Stimulated activated CD4-positive, alpha-beta T cell treated with anti-CD3 and anti-CD28 coated beads, Interleukin-12 subunit alpha, Interleukin-12 subunit beta, amount 100 ng/mL, for 48 hours (primary cell): Measurements from ENCODE around the gene PKDCC.
A peak's percentile ranks its signal among the peaks of the same experiment; 100 is the strongest.

Experiments
- DNase-seq, 3 donors: peaks; one replicate each; pipeline ENCODE4 v3.0.0-alpha.2; 2020; ENCODE audit warnings: low read depth in 2 of 3, low spot score in 1 of 3

Gene PKDCC

GRCh38 chr2:42104621-42105020 is 56.8 kb downstream of the PKDCC start:
- DNase-seq = no peak

DNA sequence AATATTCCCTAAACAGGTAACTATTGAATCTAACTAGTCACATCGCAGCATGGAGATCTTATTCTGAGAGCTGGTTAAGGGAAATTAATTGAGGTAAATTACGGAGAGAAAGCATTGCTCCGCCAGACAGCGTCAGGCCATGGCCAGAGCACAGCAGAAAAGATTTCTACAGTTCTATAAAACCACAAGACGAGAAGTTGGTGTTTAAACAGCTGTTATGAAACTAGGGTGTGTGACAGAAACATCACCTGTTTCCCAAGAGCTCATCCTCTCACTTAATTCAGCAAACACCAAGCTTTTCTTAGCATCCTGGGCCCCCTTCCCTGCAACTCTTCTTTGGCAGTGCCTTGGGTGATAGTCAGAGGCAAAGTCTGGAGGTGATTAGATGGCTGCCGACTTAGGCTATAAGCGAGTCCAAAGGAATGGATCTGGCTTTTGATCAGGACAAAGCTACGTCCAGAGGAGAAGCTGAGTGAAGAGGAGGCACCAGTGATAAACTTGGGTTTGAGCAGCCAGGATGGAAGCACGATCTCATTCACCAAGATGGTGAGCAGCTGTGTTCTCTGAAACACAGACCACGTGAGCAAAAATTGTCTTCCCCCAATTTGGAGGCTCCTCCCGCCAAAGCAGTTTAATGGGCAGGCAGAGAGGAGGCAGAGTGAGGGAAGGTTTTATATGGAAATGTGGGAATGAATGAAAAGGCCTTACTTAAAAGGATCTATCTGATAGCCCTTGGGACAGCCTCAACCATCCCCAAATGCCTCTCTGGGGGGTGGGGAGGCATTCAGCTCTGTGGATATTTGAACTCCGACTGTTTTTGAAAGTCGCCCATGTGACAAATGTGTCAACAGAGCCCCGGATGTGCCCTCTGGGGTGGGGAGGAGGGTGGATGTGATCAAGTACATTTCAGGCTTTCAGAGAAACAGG is 57.8 kb downstream of the PKDCC start:
- peak; percentile 54 to 73 (median 58) for DNase-seq

GRCh38 chr2:42106257-42106816 is 58.5 kb downstream of the PKDCC start:
- DNase-seq = no peak

DNA sequence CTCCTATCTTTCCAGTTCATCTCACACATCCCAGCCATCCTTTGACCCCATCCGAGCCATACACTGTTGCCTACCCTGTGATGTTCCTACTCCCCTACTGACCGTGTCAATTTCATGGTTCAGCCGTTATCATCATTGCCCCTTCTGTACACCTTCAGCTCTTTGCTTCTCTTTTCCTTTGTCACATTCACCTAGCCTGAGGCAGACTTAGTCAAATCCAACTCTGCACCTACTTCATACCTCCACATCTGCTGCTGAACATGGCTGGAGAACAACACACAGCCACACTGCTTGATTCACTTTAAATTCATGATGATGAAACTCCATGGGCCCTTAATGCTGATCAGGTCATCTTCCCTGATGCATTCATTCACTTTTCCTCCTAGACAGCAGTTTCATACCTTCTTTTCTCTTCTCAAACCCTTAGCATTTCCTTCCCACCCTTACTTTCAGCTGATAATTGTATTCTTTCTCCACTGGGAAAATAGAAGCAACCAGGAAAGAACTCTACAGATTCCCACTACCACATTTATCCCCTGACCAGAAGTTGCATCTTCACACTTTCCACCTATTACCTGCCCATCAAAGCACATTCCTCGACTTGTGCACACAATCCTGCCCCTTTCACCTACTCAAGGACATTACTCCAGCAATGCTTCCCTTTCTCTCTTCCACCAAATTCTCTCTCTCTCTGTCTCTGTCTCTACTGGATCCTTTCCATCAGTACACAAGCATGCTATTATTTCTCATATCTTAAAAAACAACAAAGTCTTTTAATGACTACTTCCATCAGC is 59.6 kb downstream of the PKDCC start:
- DNase-seq = no peak
